NCI-H69 (cell line): ENCODE data around the gene TRRAP.
"Not testable (repeated sequence)": the region's sequence is repeated elsewhere in the genome, so short reads cannot be mapped to it uniquely, and the experiment has no call there.

Experiments used
- DNase-seq: peaks from one replicate; lab custom pipeline; 2025; lab: John Stamatoyannopoulos, UW

TRRAP gene

DNA sequence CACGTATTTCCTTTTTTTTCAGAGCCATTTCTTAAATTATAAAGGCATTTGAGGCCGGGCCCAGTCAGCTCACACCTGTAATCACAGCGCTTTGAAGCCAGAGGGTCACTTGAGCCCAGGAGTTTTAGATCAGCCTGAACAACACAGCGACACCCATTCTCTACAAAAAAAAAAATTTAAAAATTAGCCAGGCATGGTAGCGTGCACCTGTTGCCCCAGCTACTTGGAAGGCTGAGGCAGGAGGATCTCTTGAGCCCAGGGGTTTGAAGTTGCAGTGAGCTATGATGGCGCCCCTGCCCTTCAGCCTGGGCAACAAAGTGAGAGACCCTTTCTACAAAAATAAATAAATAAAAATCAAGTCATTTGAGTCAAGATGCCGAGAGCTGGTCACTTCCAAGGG, 11.6 kb upstream of the TRRAP start:
- no peak for DNase-seq

DNA sequence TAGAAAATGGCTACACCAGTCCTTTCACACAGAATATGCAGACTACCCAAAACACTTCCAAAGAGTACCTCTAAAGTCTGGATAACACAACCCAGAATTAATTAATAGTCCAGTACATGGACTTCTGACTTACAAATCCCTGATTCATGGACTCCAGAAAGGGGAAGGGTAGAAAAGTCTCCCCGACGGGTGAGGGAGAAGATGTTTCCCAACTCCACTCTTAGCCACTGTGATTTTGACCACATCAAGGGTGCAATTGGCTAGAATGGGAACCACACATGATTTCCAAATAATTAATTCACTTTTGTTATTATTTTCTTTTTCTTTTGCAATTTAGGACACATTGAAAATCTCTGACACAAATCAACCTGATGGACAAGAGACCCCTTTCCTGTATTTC, 9.9 kb upstream of the TRRAP start:
- no peak for DNase-seq

DNA sequence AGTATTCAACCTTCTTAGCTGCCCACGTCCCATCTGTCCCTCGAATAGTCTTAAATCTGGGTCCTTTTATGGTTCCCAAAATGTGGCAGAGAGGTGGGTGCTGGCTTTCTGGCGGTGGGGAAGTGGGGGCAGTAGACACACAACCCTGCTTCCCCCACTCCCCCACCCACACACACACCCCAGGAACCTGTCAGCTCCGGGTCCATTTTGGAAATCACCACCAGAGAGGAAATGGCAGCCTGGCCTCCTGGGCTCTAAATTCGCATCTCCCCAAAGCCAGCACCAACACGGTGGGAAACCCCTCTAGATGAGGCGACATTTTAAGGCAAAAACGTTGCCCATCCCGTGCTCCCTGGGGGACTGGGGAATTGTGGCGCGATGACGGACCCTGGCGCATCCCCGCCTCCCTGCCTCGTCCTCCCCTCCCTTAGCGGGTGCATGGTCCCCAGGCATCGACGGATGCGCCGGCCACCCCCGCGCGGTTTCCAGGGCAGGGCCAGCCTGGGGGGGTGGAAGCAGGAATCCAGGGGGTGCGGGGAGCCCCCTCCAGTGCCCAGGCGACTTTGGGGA, 9.2 kb upstream of the TRRAP start:
- DNase-seq = no peak

DNA sequence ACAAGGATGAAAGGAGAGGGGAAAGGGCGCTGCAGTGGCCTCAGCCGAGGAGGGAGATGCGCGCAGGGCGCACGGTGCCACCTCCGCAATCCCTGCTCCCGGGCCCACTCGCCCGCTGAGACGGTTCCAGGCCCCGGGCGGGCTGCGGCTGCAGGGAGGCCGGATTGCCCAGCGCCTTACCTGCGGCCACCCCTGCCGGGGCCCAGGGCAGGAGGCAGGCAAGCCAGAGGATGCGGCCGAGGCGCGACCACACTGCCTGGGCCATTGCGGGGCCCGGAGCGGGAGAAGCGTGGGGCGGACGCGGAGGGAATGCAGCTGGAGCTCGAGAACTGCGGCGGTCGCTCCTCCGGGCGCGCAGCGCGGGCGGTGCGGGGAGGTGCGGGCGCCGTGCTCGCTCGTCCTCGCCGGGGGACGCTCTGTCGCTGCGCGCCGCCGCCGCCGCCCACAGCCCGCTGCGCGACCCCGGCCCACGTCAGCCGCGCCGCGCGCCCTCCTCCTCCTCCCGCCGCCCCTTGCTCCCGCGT, 8.7 kb upstream of the TRRAP start, which contains the start of gene TMEM130:
TSS of gene TMEM130 (minus strand) at position 418 of the 524 bp plus-strand sequence. CDS start at position 265, 153 bp downstream.
- DNase-seq = peak; percentile 47

DNA sequence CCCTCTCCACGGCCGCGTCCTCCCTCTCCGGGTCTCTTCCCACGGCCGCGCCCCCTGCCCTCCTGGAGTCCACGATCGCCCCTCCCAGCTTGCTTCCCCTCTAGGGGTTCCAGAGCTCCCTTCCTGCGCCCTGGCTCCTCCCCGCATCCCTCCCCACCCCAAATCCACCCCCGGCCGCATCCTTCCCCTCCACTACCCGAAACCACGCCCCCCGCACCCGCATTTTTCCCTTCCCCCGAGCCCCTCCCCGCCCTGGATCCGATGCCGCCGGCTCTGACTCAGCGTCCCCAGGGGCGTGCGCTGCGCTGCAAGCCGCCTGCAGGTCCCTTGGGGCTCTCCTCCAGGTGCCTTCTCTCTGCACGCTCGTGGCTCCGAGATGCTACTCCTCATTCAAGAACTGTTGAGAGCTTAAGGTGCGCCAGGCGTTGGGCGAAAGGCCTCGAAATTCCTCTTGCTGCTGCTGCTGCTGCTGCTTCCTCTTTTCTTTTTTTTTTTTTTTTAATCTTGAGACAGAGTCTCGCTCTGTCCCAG, 8.1 kb upstream of the TRRAP start:
- peak; percentile 79 for DNase-seq

DNA sequence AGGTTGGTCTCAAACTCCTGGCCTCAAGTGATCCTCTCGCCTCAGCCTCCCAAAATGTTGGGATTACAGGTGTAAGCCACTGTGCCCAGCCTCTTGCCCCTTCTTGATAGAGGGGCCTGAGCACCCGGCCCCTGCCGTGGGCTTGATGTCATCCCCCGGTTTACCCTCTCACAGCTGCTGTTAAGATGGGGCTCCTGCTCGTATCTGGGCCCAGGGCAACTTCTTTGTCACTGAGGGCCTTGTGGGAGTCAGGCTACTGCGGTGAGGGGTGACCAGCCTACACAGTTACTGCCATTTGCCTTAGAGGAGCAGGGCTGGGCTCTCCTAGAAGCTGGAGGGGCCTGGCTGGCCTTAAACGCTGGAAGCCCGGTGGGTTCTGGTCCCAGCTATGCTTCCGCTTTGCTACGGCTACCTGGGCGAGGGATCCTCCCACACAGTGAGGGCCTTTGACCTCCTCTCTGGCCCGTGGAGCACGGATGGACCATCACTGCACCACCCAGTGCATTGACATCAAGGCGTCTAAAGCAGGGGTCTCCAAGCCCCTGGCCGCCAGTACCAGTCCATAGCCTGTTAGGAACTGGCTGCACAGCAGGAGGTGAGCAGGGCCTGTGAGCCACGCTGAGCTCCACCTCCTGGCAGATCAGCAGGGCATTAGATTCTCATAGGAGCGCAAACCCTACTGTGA, 7.4 kb upstream of the TRRAP start:
- peak; percentile 4 for DNase-seq

DNA sequence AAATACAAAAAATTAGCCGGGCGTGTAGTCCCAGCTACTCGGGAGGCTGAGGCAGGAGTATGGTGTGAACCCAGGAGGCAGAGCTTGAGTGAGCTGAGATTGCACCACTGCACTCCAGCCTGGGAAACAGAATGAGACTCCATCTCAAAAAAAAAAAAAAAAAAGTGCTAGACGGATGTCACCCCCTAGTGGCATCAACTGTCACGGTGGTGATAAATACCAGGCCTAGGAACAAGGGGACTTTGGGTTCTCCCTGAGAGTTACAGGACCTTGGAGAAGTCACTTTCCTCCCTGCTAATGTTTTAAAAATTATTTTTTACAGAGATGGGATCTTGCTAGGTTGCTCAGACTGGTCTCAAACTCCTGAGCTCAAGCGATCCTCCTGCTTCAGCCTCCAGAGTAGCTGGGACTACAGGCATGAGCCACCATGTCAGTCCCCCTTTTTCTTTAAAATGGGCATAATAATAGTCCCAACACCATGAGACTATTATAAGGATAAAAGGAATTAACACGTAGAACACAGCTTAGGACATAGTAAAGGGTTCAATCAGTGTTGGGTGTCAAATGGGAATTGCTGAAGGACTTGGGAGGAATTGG, 5.9 kb upstream of the TRRAP start:
- DNase-seq = peak; percentile 53

DNA sequence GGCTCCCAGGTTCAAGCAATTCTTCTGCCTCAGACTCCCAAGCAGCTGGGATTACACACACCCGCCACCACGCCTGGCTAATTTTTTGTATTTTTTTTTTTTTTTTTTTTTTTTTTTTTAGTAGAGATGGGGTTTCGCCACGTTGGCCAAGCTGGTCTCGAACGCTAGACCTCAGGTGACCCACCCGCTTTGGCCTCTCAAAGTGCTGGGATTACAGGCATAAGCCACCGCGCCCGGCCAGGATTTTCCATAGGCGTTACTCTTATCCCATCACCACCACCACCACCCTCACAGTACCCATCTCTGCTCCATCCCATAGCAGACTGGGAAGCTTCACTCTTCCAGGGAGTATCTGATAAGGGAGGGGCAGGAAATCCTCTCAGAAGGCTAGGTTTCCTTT, 4.7 kb upstream of the TRRAP start:
- not testable (repeated sequence) for DNase-seq

DNA sequence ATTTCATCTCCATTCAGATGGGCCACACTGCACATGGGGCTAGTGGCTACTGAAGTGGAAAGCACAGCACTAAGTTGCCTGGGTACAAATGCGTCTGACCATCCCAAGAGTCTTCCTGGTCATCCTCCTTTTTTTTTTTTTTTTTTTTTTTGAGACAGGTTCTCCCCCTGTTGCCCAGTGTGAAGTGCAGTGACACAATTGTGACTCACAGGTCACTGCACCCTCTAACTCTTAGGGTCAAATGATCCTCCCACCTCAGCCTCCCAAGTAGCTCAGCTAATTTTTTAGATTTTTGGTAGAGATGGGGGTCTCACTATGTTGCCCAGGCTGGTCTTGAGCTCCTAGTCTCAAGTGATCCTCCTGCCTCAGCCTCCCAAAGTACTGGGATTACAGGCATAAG, 3.4 kb upstream of the TRRAP start:
- no peak for DNase-seq

DNA sequence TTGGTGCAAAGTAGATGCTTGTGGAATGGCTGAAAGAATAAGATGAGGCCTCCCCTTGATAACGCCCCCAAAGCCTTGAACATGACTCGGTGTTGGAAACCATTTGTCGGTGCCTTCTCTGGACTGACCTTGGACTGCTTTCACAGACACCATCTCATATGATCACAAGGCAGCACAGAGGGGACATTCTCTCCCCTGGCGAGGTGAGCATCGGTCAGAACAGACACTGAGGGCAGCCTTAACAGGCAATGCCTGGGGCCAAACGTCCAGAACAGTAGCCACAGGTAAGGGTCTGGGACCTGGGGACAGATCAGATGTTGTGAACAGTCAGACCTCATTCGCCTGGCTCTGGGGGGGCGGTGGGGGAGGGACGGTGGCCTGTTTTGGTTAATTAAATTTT, 2.8 kb upstream of the TRRAP start:
- no peak for DNase-seq

DNA sequence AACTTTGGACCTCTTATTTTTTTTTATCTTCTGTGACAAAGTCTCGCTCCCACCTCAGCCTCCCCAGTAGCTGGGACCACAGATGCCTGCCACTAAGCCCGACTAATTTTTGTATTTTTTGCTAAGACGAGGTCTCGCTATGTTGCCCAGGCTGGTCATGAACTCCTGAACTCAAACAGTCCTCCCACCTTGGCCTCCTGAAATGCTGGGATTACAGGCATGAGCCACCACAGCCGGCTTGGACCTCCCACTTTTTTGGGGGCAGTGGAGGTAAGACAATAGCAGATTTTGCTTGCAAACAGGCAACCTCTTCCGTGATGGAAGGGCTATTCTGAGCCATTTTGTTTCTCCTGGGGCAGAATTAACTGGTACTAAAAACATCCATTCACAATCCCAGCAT, 1.2 kb upstream of the TRRAP start:
- DNase-seq = no peak

DNA sequence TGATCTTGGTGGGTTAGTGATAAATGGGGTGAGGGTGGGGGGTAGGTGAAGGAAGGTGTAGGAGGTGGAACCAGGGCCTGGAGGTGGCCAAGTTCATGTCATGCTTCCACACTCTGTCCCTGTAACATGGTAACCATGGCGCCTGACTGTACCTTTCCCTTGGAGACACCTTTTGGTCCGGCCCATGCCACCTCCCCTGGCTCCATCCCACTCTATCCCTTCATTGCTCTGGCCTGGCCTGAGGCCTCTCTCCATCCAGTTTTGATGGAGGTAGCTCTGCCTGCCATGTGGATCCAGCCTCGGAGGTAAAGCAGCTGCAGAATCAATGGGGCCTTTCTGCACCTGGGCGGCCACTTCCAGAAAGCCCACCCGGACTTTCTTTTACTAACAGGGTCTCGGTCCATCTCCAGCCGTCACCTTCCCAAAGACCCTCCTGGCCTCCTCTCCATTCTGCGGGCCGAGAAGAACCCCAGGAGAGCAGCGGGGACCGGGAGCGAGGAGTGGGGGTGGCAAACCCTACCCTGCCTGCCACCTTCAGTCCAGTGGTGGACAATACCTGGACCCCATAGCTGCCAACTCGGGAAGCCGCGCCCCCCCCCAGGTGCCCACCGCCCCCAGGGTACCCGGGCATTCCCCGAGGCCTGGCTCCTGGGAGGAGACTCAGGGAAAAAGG, 504 bp upstream of the TRRAP start:
- DNase-seq = no peak

DNA sequence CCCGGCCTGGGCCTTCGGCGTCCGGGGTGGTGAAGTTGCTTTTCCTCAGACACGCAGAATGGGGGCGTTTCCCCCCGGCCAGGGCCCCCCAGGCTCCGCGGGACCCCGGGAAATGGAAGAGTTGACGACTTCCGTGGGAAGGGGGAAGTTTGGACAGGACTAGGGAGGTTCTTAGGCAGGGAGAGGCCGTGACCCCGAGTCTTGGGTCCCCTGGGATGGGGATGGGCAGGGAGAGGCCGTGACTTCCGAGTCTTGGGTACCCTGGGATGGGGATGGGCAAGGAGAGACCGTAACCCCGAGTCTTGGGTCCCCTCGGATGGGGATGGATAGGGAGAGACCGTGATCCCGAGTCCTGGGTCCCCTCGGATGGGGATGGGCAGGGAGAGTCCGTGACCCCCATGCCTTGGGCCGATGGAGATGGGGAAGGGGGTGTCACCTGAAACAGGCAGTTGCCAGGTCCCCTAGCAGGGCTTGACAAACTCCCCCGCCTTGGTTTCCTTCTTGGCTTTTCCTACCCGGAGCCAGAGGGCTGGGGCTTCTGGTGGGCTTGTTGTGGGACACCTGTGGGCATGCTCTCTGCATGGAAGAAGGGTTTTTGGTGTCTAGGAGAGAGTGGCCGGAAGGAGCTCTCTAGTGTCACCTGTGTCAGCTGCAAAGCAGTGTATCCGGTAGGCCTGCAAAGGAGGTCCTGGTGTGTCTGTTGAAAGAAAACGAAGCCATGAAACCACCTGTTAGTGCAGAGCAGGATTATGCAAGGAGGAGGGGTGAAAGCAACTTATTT, 1.1 kb downstream of the TRRAP start:
- peak; percentile 50 for DNase-seq

DNA sequence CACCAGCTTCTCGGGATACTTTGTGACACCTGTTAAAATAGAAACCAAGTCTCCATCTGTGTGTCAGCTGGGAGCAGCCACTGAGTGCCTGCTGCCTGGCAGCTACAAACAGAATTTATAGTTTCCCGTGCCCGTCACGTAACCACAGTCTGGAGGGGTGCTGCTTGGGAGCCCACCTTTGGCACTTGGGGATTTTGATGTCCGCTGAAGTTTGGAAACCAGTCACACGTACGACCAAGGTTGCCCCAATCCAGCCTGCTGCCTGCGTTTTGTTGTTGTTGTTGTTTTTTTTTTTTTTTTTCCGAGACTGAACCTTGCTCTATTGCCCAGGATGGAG, 1.6 kb downstream of the TRRAP start:
- DNase-seq = no peak

DNA sequence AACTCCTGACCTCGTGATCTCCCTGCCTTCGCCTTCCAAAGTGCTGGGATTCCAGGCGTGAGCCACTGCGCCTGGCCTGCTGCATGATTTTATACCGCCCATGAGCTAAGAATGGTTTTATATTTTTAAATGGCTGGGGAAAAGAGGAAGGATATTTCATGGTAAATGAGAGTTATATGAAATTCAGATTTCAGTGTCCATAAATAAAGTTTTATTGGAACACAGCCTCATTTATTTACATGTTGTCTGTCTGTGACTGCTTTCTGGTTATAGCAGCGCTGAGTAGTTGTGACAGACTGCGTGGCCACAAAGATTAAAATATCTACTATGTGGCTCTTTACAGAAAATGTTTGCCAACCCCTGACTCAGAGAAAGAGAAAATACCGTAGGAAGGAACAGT, 2.2 kb downstream of the TRRAP start:
- no peak for DNase-seq

DNA sequence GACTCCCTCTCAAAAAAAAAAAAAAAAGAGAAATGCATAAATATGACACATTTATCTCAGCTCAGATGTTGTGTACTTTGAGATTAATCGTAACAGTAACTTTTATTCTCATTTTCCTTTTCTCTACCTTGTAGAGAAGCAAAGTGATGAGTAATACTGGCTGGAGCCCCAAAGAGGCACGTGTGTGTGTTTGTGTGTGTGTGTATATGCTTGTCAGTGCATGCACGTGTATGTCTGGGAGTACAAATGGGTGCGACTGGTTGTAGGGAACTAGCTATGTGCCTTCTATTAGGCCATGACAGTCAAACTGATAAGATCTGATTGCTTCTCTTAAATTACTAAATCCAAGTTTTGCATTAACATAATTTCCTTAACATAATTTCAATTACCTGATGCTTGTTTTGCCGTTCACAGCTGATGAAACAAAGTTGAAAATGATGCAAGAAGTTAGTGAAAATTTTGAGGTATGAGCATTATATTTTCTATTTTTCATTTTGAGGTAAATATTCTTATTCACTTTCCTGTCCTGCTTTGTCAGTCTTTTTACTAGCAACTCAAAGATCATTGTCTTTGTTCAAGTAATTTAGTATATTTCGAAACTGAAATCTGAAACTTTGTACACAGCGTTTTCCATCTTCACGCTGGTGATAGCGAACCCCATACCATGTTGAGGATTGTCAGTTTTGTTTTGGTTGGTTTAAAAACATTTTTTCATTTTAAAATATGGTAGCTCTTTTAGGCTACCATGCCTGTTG, 3.4 kb downstream of the TRRAP start:
- no peak for DNase-seq

DNA sequence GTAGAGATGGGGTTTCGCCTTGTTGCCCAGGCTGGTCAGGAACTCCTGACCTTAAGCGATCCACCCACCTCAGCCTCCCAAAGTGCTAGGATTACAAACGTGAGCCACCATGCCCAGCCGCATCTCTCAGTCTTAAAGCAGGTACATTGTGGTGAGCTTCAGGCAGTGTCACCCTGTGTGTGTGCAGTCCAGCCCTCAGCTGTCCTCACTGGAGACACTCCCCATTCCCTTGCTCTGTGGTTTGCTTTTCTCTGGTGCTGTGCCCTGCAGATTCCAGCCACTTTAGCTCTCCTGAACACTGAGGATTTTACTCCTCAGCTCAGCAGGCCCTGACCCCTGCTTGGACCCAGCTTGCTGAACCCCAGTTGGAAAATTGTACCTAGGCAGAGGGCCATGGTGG, 6.1 kb downstream of the TRRAP start:
- no peak for DNase-seq

DNA sequence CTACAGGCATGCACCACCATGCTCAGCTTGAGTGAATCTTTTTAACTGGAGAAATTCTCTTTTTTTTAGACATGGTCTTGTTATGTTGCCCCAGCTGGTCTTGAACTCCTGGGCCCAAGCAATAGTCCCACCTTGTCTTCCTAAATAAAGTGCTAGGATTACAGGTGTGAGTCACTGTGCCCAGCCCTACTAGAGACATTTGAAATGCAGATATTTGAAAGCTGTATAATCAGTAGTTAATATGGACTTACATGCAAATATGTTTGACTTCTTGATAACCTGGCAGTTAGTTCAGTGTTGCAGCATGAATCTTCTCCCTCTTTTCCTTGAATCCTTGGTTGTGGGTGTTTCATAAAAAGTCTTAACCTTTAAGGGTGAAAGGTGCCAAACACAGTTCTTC, 8.7 kb downstream of the TRRAP start:
- no peak for DNase-seq

DNA sequence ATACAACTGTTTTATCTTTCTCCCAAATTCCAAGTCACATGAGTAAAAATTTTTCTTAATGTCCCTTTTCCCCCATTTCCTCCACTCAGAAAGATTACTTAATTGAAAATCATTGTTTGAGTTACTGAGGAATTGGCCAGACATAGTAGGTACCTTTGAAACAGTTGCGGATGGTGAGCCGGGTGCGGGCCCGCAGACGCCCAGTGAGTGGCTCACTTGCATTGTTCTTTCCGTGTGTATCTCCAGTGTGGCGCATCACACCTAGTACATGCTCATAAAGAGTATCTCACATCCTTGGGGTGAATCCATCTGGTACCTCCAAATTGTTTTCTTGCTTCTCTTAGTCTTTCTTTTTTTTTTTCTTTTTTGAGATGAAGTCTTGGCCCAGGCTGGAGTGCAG, 14.3 kb downstream of the TRRAP start:
- DNase-seq = no peak

DNA sequence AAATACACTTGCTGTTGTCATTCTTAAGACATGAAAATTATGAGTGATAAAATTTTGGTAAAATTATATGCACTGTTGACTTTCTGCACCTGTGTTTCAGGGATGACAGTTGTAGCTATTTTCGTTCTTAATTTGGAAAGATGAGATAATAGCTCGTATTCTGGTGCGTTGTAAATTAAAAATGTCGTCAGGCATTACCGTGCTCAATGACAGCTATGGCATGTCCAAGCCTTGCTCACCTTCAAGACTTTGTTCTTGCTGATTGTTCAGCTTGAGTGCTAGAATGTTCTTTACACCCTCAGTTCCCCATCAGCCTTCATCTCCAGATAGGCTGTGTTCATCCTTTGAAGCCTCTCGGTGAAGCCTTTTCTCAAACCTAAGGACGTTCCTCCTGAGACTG, 21.5 kb downstream of the TRRAP start:
- DNase-seq = no peak

DNA sequence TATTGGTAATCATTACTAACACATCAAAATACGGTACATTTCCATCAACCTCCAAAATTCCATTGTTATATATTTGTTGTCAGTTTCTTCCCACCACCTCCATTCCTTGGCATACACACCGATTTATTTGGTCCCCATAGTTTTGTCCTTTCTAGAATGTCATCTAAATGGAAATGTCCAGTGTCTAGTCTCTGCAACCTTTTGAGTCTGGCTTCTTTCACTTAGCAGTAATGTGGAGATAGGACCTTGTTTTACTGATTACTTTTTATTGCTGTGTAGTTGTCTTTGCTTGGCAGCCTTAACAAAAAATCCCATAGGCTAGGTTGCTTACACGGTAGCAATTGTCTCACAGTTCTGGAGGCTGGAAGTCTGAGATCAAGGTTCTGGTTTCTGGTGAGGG, 22.5 kb downstream of the TRRAP start:
- no peak for DNase-seq
